Activated B cell treated with CpG ODN at 0.5 μM for 24 hours (primary cell): ENCODE measurements around the gene ACKR3. TPM values are rescaled to one million over a fixed set of nuclear protein-coding genes. Genes with fewer than 3 reads are reported as not detected.

Experiments used
- ATAC-seq: fragments of 200-7000 bp; cut with Tn5 transposase; one replicate; pipeline ENCODE4 v1.10.0; 2021; ENCODE audit warnings: low read depth, mild to moderate bottlenecking, moderate library complexity
- CTCF ChIA-PET: fragments of 350-600 bp; sonication (Branson Sonifier 250); formaldehyde crosslinking; loops from one replicate; lab custom pipeline; 2021; ENCODE audit warnings: antibody characterized with exemption; lab: Charles Lee
- POLR2A ChIA-PET: fragments of 350-600 bp; sonication (Branson Sonifier 250); formaldehyde crosslinking; loops from one replicate; lab custom pipeline; 2021; ENCODE audit warnings: antibody characterized with exemption; lab: Charles Lee
- DNase-seq: peaks from one replicate; pipeline ENCODE4 v3.0.0; 2022
- H3K27ac Mint-ChIP-seq: one replicate; pipeline ENCODE4 v1.8.0; 2020; ENCODE audit warnings: mixed read lengths
- H3K27me3 Mint-ChIP-seq: one replicate; pipeline ENCODE4 v1.8.0; 2021; ENCODE audit warnings: mixed read lengths
- H3K36me3 Mint-ChIP-seq: one replicate; pipeline ENCODE4 v1.8.0; 2021; ENCODE audit warnings: low read depth, mixed read lengths
- H3K4me1 Mint-ChIP-seq: one replicate; pipeline ENCODE4 v1.8.0; 2021; ENCODE audit warnings: mixed read lengths
- H3K4me3 Mint-ChIP-seq: one replicate; pipeline ENCODE4 v1.8.0; 2020; ENCODE audit warnings: mild to moderate bottlenecking, mixed read lengths
- H3K9me3 Mint-ChIP-seq: one replicate; pipeline ENCODE4 v1.8.0; 2020; ENCODE audit warnings: mixed read lengths
- intact Hi-C: fragments of 100-400 bp; cut with micrococcal nuclease; formaldehyde crosslinking; loops from one replicate; pipeline ENCODE4 v1.15.1; 2024
- total RNA-seq: library from RNA; stranded (reverse); gene quantifications from 2 replicates; pipeline ENCODE4 v1.2.3, GENCODE V29; 2022
- TF ChIP-seq, protein P1 (sequence below): fragments of 200-600 bp; IDR thresholded peaks from one replicate; pipeline ENCODE4 v1.8.0; 2022; ENCODE audit warnings: antibody characterized with exemption, mild to moderate bottlenecking

ACKR3 gene
- total RNA-seq, 1 donor from 2014 or later: 6.6 TPM

DNA sequence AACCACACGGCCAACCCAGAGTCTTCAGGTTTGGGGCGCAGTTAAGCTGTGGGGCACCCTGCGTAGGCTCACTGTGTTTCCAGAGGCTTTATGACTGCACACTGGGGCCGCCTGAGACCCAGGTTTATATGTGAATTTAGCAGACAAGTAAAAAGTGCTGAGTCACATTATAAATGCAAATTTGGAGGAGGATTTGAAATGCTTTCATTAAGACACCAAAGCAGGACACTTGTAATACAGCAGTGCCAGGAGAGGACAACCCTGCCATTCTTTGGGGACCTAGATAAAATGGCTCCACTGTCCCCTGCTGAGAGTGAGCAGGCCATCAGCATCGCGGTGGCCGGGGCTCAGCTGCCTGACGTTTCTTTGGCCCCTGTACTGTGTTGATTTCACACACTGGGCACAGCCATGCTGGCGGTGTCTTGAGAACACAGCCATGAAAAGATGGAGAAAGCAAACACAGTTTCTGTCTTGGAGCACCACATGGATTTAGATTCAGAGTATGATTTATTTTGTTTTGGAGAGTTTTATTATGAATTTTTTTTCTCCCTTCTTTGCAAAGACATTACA, 10.2 kb downstream of the ACKR3 start:
- H3K4me3 Mint-ChIP-seq: no peak overlapping the region
- no peak overlapping the region for H3K27ac Mint-ChIP-seq
- ChIA-PET CTCF (no interaction called here), POLR2A (no interaction called here)
- peaks cover 8% of the 10 kb centered on the region for H3K4me1 Mint-ChIP-seq
- peaks cover 17% of the 10 kb centered on the region for H3K36me3 Mint-ChIP-seq
- TF ChIP-seq, protein P1, sequence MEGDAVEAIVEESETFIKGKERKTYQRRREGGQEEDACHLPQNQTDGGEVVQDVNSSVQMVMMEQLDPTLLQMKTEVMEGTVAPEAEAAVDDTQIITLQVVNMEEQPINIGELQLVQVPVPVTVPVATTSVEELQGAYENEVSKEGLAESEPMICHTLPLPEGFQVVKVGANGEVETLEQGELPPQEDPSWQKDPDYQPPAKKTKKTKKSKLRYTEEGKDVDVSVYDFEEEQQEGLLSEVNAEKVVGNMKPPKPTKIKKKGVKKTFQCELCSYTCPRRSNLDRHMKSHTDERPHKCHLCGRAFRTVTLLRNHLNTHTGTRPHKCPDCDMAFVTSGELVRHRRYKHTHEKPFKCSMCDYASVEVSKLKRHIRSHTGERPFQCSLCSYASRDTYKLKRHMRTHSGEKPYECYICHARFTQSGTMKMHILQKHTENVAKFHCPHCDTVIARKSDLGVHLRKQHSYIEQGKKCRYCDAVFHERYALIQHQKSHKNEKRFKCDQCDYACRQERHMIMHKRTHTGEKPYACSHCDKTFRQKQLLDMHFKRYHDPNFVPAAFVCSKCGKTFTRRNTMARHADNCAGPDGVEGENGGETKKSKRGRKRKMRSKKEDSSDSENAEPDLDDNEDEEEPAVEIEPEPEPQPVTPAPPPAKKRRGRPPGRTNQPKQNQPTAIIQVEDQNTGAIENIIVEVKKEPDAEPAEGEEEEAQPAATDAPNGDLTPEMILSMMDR: no peak
- ATAC-seq: no peak
- no peaks in the 10 kb centered on the region for H3K27me3 Mint-ChIP-seq
- H3K9me3 Mint-ChIP-seq: no peaks in the 10 kb centered on the region
- intact Hi-C loops: no loop called here
- no peak for DNase-seq

DNA sequence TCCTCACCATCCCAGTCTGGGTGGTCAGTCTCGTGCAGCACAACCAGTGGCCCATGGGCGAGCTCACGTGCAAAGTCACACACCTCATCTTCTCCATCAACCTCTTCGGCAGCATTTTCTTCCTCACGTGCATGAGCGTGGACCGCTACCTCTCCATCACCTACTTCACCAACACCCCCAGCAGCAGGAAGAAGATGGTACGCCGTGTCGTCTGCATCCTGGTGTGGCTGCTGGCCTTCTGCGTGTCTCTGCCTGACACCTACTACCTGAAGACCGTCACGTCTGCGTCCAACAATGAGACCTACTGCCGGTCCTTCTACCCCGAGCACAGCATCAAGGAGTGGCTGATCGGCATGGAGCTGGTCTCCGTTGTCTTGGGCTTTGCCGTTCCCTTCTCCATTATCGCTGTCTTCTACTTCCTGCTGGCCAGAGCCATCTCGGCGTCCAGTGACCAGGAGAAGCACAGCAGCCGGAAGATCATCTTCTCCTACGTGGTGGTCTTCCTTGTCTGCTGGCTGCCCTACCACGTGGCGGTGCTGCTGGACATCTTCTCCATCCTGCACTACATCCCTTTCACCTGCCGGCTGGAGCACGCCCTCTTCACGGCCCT, 11.2 kb downstream of the ACKR3 start:
- no peak for ATAC-seq
- TF ChIP-seq, protein P1: no peak
- H3K9me3 Mint-ChIP-seq: no peaks in the 10 kb centered on the region
- H3K4me3 Mint-ChIP-seq: no peak overlapping the region
- ChIA-PET CTCF (interaction anchor here (1.6 kb wide), 1 partner anchor 11 kb away, joined by 4 read pairs; the partner anchor contains the start of gene ACKR3), POLR2A (interaction anchor here (0.5 kb wide), 1 partner anchor 9 kb away, joined by 4 read pairs; no protein-coding TSS in a partner anchor)
- H3K4me1 Mint-ChIP-seq: peaks cover 8% of the 10 kb centered on the region
- peaks cover 17% of the 10 kb centered on the region for H3K36me3 Mint-ChIP-seq
- intact Hi-C loops: no loop called here
- DNase-seq: no peak
- no peaks in the 10 kb centered on the region for H3K27me3 Mint-ChIP-seq
- no peak overlapping the region for H3K27ac Mint-ChIP-seq

DNA sequence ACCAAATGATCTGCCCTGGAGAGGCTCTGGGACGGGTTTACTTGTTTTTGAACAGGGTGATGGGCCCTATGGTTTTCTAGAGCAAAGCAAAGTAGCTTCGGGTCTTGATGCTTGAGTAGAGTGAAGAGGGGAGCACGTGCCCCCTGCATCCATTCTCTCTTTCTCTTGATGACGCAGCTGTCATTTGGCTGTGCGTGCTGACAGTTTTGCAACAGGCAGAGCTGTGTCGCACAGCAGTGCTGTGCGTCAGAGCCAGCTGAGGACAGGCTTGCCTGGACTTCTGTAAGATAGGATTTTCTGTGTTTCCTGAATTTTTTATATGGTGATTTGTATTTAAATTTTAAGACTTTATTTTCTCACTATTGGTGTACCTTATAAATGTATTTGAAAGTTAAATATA, 11.9 kb downstream of the ACKR3 start:
- no peaks in the 10 kb centered on the region for H3K27me3 Mint-ChIP-seq
- ATAC-seq (no peak), DNase-seq (no peak)
- no peak overlapping the region for H3K27ac Mint-ChIP-seq
- POLR2A ChIA-PET: no interaction called here
- TF ChIP-seq, protein P1: no peak
- H3K9me3 Mint-ChIP-seq: peaks cover 1% of the 10 kb centered on the region
- H3K4me1 Mint-ChIP-seq: peaks cover 8% of the 10 kb centered on the region
- no peak overlapping the region for H3K4me3 Mint-ChIP-seq
- peaks cover 17% of the 10 kb centered on the region for H3K36me3 Mint-ChIP-seq
- intact Hi-C loops: no loop called here
- CTCF ChIA-PET: interaction anchor here (1.6 kb wide), 1 partner anchor 12 kb away, joined by 4 read pairs; the partner anchor contains the start of gene ACKR3

DNA sequence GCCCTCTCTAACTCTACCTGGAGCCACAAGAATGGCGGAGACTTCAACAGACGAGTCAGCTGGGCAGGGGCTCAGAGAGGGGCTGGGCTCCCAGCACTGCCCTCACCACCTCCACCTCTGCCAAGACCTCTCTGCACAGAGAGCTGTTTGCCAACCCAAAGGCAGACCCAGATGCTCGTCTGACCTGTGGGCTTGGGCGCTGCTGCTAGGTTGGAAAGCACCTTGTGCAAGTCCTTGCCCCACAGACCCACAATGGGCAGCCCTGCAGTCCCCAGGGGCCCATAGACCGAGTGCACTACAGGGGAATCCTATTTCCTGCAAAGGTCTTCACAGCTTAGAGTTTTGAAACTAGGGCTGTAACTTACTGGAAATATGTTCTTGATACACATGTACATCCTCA, 13.3 kb downstream of the ACKR3 start:
- no peaks in the 10 kb centered on the region for H3K27me3 Mint-ChIP-seq
- no peak overlapping the region for H3K27ac Mint-ChIP-seq
- DNase-seq (no peak), ATAC-seq (peak; percentile 58)
- no peak overlapping the region for H3K4me3 Mint-ChIP-seq
- POLR2A ChIA-PET: interaction anchor here (1.6 kb wide), 1 partner anchor 13 kb away, joined by 6 read pairs; the partner anchor contains the start of gene ACKR3
- H3K4me1 Mint-ChIP-seq: peaks cover 8% of the 10 kb centered on the region
- TF ChIP-seq, protein P1: no peak
- H3K9me3 Mint-ChIP-seq: peaks cover 5% of the 10 kb centered on the region
- CTCF ChIA-PET: interaction anchor here (1.0 kb wide), 1 partner anchor 13 kb away, joined by 4 read pairs; the partner anchor contains the start of gene ACKR3
- peaks cover 17% of the 10 kb centered on the region for H3K36me3 Mint-ChIP-seq
- intact Hi-C loops: no loop called here

DNA sequence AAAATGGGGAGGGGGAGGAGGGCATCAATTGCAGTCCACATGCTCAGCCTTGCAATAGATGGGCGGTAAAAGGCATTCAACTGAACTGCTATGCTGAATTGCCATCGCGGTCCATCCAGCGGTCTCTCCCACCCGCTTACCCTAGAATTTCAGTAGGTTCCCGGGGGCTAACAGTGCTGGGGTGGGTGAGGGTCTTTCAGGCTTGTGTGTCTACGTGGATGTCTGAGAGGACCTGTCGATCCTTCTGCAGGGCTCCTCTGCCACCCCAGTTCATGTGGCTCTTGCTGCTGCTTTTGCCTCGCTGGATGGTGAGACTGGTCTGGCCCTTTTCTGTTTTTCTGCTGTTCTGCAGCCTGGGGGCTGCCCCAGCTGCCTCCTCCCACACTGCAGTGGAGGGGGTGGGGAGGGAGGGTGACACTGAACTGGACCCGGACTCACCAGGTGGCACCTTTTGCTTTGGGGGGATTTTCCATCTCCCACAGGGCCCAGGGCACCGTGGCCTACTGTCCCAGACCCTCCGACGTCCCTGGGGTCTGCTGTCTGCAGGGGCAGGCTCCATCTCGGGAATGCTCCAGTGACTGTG, 14.1 kb downstream of the ACKR3 start:
- Mint-ChIP-seq H3K36me3 (peaks cover 17% of the 10 kb centered on the region), H3K9me3 (peaks cover 5% of the 10 kb centered on the region), H3K27ac (no peak overlapping the region), H3K4me1 (peaks cover 8% of the 10 kb centered on the region), H3K27me3 (no peaks in the 10 kb centered on the region), H3K4me3 (no peak overlapping the region)
- CTCF ChIA-PET: interaction anchor here (1.0 kb wide), 1 partner anchor 14 kb away, joined by 4 read pairs; the partner anchor contains the start of gene ACKR3
- ATAC-seq (peak; percentile 66), DNase-seq (no peak)
- TF ChIP-seq, protein P1: no peak
- POLR2A ChIA-PET: interaction anchor here (0.6 to 1.6 kb wide), 2 partner anchors 14 to 80 kb away, joined by 3 to 6 read pairs; partner anchors contain the start of gene ACKR3
- intact Hi-C loops: no loop called here
